NB4 (cell line): ENCODE data around the gene PRDM1.

ENCODE experiments used
- DNase-seq: peaks from one replicate; pipeline ENCODE4 v3.0.0; 2010; ENCODE audit warnings: low read depth
- H3K4me3 ChIP-seq: one replicate; pipeline ENCODE4 v1.5.1; 2011; ENCODE audit warnings: mild to moderate bottlenecking, low read depth, low read length, moderate library complexity
- CTCF ChIP-seq: IDR thresholded peaks from one replicate; pipeline ENCODE4 v1.5.1; 2012; ENCODE audit warnings: low read depth, low read length
- MYC ChIP-seq: IDR thresholded peaks from 2 replicates; pipeline ENCODE4 v1.6.1; 2011; ENCODE audit warnings: low read depth, low read length
- POLR2A ChIP-seq: IDR thresholded peaks from 2 replicates; pipeline ENCODE4 v1.6.1; 2011; ENCODE audit warnings: mild to moderate bottlenecking; ENCODE audit not compliant: insufficient read length; ENCODE audit errors: extremely low read depth
- TF ChIP-seq, protein P1 (sequence below): IDR thresholded peaks from 2 replicates; pipeline ENCODE4 v1.6.1; 2011; ENCODE audit warnings: low read depth, low read length

The PRDM1 gene

DNA sequence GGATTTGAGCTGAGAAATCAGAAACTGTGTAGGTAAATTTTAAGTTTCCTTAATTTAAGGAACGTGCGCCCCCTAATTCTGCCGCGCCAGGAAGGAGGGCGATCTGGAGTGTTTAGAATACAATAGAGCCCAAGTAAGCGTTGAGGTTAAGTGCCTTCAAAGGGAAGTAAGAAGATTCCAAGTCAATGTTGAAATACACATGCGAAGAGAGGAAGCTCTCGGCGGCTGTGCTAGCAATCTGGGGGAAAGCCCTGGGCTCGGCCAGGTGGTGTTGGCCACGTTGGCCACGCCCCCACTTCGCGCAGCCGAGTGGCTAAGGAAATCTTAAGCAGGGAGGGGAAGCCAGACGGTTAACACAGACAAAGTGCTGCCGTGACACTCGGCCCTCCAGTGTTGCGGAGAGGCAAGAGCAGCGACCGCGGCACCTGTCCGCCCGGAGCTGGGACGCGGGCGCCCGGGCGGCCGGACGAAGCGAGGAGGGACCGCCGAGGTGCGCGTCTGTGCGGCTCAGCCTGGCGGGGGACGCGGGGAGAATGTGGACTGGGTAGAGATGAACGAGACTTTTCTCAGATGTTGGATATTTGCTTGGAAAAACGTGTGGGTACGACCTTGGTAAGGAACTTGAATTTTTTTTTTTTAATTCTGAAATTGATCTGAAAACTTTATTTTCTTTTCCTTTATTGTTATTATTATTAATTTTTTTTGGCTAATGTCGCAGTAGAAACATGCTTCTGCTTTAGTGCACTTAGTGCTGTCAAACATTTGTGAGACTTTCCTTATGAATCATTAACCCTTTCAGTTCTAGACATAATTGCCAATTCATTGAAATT is at the start of gene PRDM1:
Gene PRDM1, plus strand, starts transcription at position 353 of the 830 bp plus-strand sequence. Its CDS starts 218 bp downstream, at position 571.
- peak; percentile 38; the same call in 1 of the 2 replicates for TF ChIP-seq MYC
- TF ChIP-seq, protein P1, sequence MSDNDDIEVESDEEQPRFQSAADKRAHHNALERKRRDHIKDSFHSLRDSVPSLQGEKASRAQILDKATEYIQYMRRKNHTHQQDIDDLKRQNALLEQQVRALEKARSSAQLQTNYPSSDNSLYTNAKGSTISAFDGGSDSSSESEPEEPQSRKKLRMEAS, result peak; percentile 80
- TF ChIP-seq POLR2A, result no peak
- no peak for TF ChIP-seq CTCF
- H3K4me3 ChIP-seq, result peak within 1 kb of the TSS; percentile 60
- DNase-seq, result peak; percentile 95

- no peak overlapping the region for H3K4me3 ChIP-seq
- no peak for DNase-seq
- TF ChIP-seq CTCF, result no peak
- no peak for TF ChIP-seq MYC
- TF ChIP-seq POLR2A, result no peak
- TF ChIP-seq, protein P1, result no peak
Observed at GRCh38 chr6:106037060-106037459, 49.1 kb upstream of the PRDM1 start.

DNA sequence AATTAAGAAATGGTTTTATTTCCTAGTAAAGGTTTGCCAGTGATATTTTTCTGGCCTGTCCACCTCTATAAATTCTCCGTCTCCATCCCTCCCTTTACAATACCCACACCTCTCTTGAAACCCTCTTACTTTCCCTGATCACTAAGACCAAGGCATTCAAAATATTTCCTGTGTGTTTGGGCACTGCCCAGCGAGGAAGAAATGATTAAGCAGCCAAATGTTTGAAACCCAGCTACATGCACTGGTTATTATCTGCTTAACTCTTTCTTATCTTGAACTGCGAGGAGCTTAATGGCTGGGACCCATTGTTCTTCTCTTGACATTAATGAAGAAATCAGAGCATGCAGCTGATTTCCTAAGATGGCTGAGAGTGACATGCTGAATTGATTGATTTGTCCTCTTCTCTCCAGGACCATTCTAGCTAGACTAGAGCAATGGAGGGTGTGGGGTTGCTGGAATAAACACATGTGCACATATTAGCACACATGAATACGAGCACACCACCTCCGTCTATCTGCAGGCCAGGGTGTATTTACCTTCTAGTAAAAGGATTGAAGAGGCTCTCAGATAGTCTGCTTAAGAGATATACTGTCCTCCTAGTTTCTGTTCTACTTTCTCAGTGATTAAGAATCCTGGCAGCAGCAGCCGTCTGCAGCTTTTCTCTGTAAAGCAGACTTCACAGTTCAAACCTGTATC is 46.1 kb upstream of the PRDM1 start:
- no peak for DNase-seq
- no peak overlapping the region for H3K4me3 ChIP-seq
- TF ChIP-seq POLR2A, result no peak
- no peak for TF ChIP-seq MYC
- no peak for TF ChIP-seq CTCF
- TF ChIP-seq, protein P1, result no peak

GRCh38 chr6:106044151-106044550 is 42.0 kb upstream of the PRDM1 start:
- H3K4me3 ChIP-seq, result no peak overlapping the region
- DNase-seq, result no peak

DNA sequence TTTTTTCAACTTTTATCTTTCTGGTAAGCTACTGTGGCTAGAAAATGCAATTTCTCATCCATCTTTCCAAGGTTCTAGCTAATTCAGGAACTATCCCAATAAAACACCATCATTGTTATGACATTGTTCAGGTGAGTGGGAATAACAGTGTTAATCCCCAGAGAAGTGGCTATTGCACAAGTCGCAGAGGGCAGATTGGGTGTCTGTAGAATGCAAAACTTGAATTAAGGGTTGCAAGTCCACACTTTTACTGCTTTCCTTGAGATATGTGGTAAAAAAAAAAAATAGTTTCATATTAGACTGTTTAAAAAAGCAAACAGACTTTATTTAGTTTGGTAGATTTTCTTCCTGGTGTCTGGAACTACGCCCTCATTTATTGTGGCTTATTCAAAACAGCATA is 41.1 kb upstream of the PRDM1 start:
- TF ChIP-seq CTCF (no peak), MYC (no peak), POLR2A (no peak)
- TF ChIP-seq, protein P1, result no peak
- no peak for DNase-seq
- H3K4me3 ChIP-seq, result no peak overlapping the region

More at GRCh38 chr6:106044151-106044550, 42.0 kb upstream of the PRDM1 start:
- TF ChIP-seq MYC, result no peak

DNA sequence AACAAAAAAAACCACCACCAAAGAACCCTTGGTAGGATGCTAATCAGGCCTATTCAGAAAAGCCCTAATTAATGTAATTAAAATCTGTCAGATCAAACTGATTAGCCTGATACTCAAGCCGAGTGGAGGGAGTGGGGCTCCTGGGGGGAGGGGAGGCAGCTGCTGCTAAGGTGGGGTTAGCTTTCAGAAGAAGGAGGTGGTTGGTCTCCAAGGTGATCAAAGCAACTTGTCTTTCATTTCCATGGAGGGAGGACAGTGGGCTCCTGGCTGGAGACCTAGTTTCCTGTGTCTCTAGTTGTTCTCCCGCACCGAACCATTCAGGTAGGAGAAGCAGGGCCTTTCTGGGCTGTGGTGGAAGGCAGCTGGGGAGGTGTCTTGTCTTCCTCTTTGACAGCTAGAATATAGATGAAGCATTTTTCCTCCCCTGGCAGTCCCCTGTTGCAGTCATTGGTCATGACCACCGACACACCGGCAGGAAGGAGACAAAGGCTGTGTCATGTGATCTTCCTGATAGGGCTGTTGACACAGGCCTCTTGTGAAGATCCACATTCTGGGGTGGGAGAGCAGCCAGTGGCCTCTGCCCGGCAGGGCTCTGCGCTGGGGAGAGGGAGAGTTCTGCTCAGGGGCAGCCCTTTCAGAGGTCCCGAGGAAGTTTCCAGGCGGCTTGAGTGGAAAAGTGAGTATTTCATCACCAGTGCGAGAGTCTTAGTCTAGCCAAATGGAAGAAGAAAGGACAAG is 39.9 kb upstream of the PRDM1 start:
- H3K4me3 ChIP-seq, result no peak overlapping the region
- DNase-seq, result no peak
- TF ChIP-seq, protein P1, result no peak
- TF ChIP-seq MYC (no peak), POLR2A (no peak), CTCF (no peak)
